IPS-18c (cell line): Measurements from ENCODE around the gene ALK.
"Not testable (repeated sequence)": the region's sequence is repeated elsewhere in the genome, so short reads cannot be mapped to it uniquely, and the experiment has no call there.

ENCODE experiments used
- H3K4me3 ChIP-seq: 2 replicates; pipeline ENCODE4 v1.7.0; 2013; ENCODE audit warnings: low read depth, mild to moderate bottlenecking, low read length, moderate library complexity; ENCODE audit not compliant: insufficient read depth
- H3K9me3 ChIP-seq: one replicate; pipeline ENCODE4 v1.6.1; 2013; ENCODE audit warnings: mild to moderate bottlenecking, low read length, moderate library complexity; ENCODE audit not compliant: control insufficient read depth, insufficient read depth

Gene ALK

GRCh38 chr2:29865512-29865911 lies 55.9 kb downstream of the ALK start:
- no peaks in the 10 kb centered on the region for H3K9me3 ChIP-seq
- no peak overlapping the region for H3K4me3 ChIP-seq

GRCh38 chr2:29864988-29865387 lies 56.4 kb downstream of the ALK start:
- H3K9me3 ChIP-seq = no peaks in the 10 kb centered on the region
- no peak overlapping the region for H3K4me3 ChIP-seq

- Histone ChIP-seq H3K4me3 (no peak overlapping the region), H3K9me3 (no peaks in the 10 kb centered on the region)
These were observed 65.3 kb downstream of the ALK start for GRCh38 chr2:29855924-29856639.

- Histone ChIP-seq H3K9me3 (peaks cover 2% of the 10 kb centered on the region), H3K4me3 (no peak overlapping the region)
These were observed 70.6 kb downstream of the ALK start for GRCh38 chr2:29850794-29851193.

GRCh38 chr2:29848566-29849310 lies 72.6 kb downstream of the ALK start:
- Histone ChIP-seq H3K4me3 (no peak overlapping the region), H3K9me3 (peaks cover 2% of the 10 kb centered on the region)

- Histone ChIP-seq H3K4me3 (no peak overlapping the region), H3K9me3 (peaks cover 2% of the 10 kb centered on the region)
These were observed 73.5 kb downstream of the ALK start for GRCh38 chr2:29847886-29848285.

DNA sequence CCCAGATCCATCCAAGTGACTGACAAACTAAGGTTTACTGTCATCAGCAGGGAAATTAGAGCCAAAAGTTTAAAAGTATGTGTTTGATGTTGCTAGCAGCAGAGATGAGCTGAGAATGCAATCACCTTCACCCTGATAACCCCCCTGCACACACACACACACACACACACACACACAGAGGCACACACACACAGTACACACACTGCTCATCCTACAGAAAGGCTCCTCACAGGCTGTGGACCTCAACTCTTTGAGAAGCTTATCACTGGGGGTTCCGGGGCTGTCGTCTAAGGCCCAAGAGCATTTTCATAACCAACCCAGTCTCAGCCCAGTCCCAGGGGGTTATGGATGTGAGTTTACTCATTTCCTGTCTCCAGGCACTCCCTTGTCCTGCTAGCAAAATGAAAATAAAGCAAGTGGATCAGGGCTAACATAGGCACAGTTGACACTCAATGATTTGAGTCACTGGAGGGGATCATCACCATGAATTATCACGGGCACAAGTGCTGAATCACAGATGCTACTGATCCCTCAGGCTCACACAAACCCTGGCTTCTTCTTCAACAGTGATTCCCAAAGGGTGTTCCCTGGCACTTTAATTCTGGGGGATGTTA lies 76.6 kb downstream of the ALK start:
- H3K4me3 ChIP-seq = no peak overlapping the region
- H3K9me3 ChIP-seq = peaks cover 2% of the 10 kb centered on the region

DNA sequence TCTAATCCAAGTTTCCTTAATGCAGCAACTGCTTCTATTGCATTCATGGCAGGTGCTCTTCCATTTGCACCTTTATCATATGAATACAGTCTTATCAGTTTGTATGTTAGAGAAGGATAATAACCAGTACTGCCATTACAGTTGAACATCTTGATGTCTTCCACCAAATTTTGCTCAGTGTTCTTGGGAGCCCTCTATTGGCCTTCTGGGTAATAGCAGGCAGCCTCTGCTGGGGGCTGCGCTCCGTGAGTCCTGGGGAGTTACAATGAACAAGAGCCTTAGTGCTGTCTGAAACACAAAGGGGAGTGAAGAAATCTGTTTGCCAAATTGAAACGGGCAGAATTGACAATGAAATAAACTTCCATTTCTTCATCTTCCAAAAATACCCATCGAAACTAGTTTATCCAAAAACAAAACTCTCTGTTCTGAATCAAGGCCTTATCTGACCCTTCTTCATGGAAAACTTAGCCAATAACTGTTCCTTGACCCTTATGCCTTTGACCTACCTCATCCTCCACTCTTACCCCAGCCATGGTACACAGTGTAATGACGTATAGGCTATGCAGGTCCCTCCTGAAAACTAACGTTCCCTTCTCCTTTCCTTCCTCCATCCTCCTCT lies 79.9 kb downstream of the ALK start:
- H3K4me3 ChIP-seq = no peak overlapping the region
- H3K9me3 ChIP-seq = no peaks in the 10 kb centered on the region

DNA sequence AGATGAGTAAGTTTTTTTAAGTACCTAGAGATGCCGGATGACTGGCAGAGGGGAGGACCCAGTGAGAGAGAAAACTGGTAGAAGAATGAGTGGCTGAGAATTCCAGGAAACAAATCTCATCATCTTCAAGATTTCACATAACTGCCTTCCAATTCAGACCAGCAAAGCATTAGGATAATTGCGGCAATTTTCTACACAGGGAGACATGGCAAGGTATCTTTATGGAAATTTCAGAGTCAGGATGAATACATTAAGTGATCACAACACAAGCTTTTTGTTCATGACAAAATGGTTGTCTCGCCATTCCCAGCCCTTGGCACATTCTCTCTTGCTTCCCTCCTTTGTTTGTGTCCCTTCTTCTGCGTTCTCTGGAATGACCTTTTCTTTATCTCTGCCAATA lies 82.1 kb downstream of the ALK start:
- H3K9me3 ChIP-seq = no peaks in the 10 kb centered on the region
- no peak overlapping the region for H3K4me3 ChIP-seq

DNA sequence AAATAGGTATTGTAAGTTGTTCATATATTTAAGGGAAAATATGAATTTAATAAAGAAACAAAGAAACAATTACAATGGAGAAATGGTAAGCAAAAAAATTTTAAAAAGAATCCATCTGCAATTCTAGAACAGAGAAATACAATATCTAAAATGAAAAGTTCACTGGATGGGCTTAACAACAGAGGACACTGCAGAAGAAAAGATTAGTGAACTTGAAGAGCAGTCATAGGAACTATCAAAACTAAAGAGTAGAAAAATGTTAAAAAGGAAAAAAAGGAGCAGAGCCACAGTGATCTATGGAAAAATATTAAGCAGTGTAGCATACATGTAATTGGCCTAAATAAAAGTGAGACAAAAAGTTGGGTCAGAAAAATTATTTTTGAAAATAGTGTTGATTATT lies 83.5 kb downstream of the ALK start:
- Histone ChIP-seq H3K4me3 (no peak overlapping the region), H3K9me3 (no peaks in the 10 kb centered on the region)

- Histone ChIP-seq H3K4me3 (no peak overlapping the region), H3K9me3 (no peaks in the 10 kb centered on the region)
These were observed 86.8 kb downstream of the ALK start for GRCh38 chr2:29834624-29835023.

DNA sequence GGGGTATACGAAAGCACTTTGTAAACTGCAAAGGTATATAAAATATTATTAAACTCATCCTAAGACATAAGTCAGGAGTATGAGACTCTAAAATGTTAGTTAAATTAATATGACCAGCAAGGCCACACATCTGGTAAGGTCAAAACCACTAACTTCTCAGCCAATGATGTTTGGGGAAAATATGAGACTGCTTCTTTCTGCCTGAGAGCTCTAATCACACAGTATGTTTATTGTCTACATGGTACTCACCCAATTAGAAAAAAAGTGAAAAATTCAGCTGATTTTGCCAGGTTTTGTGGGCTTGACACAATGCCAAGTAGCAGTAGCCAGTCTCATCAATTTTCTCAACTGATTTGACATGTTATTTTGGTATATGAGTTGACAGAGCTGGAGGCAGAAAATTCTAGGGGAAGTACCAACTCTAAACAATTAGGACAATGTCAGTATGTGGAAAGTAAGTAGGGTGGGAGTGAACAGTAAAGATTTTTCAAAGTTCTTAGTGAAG lies 87.3 kb downstream of the ALK start:
- Histone ChIP-seq H3K4me3 (no peak overlapping the region), H3K9me3 (no peaks in the 10 kb centered on the region)

DNA sequence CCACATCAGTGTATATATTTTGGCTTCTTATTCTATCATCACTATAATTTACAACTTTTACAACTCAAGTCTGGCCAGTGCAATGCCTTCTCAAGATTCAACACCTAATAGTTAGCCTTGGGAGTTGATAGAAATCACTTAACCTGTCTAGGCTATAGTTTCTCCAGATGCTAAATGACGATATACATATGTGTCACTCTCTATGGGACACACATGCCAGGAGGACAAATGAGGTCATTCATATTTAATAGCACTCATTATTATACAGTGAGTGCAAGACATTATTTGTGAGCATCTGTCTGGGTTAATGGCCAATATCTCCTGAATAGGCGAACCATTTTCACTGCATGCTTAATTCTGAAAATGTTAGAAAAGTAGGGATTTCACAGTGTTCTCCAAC lies 89.8 kb downstream of the ALK start:
- Histone ChIP-seq H3K9me3 (no peaks in the 10 kb centered on the region), H3K4me3 (no peak overlapping the region)

DNA sequence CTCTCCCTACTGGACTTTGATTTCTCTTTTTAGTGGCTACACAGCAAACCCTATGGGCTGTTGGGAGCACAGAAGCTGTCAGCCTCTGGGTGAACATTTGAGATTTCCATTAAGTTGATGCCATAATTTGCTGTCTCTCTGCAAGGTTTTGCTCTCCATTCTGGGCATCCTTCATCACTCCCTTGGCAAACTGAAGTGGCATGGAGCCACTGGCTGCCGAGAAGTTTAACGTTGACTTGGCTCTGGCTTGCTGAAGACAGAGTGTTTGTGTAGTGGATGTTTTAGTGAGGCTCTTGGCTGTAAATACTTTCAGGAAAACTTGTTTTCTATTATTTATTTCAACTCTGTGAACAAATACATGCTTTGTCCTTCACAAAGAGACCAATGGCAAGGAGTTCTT lies 91.5 kb downstream of the ALK start:
- Histone ChIP-seq H3K4me3 (no peak overlapping the region), H3K9me3 (no peaks in the 10 kb centered on the region)

GRCh38 chr2:29824145-29824544 lies 97.2 kb downstream of the ALK start:
- not testable (repeated sequence) for H3K9me3 ChIP-seq, H3K4me3 ChIP-seq

DNA sequence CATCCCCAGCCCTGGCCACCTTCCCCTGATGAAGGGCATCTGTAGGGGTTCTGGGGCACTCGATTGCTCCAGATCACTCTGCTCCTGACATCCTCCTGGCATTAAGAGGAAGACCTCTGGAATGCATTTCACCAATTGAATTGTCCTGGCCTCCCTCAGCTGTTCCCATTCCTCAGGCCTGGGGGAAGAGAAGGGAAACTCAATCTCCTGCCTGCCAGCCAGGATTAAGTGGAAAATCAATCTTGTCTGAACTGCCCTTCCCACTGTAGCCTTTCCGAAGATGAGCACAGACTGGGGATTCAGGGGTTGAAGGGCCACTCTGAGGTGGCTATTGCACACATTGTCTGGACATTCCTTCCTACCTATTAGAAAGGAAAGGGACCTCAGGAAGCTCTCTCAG lies 99.8 kb downstream of the ALK start:
- H3K4me3 ChIP-seq = no peak overlapping the region
- H3K9me3 ChIP-seq = no peaks in the 10 kb centered on the region

GRCh38 chr2:29819570-29819969 lies 101.8 kb downstream of the ALK start:
- no peaks in the 10 kb centered on the region for H3K9me3 ChIP-seq

More at GRCh38 chr2:29819570-29819969, 101.8 kb downstream of the ALK start:
- no peak overlapping the region for H3K4me3 ChIP-seq
